Brain microvascular endothelial cell (primary cell): ENCODE measurements around the gene ARHGAP15.

Experiments
- DNase-seq: peaks from one replicate; pipeline ENCODE4 v3.0.0-alpha.2; 2020
- H3K27ac ChIP-seq: fragments of 250-450 bp; sonication (Bioruptor Pico); 2 replicates; pipeline ENCODE4 v1.5.1; 2020; ENCODE audit warnings: mild to moderate bottlenecking, moderate library complexity
- H3K27me3 ChIP-seq: fragments of 250-450 bp; sonication (Bioruptor Pico); replicated peaks from 2 replicates; pipeline ENCODE4 v1.5.1; 2020; ENCODE audit warnings: mild to moderate bottlenecking
- H3K36me3 ChIP-seq: fragments of 250-450 bp; sonication (Bioruptor Pico); replicated peaks from 2 replicates; pipeline ENCODE4 v1.5.1; 2020; ENCODE audit warnings: mild to moderate bottlenecking
- H3K4me3 ChIP-seq: 2 replicates; pipeline ENCODE4 v1.5.1; 2011; ENCODE audit warnings: low read depth, mild to moderate bottlenecking, control low read depth, low read length, moderate library complexity
- CTCF ChIP-seq: IDR thresholded peaks from 2 replicates; pipeline ENCODE4 v1.5.1; 2011; ENCODE audit warnings: low read depth, mild to moderate bottlenecking, moderate library complexity, low read length, control low read depth, inconsistent platforms; ENCODE audit errors: missing control alignments
- in situ Hi-C: cut with HindIII; loops from 2 replicates; pipeline ENCODE4 v1.10.0; 2017; ENCODE audit warnings: low sequenced_read_pairs, low pct_ligation_motif_present

The ARHGAP15 gene

GRCh38 chr2:143521396-143521795 is 392.2 kb downstream of the ARHGAP15 start:
- H3K4me3 ChIP-seq: no peak overlapping the region
- H3K27ac ChIP-seq: no peak overlapping the region
- H3K36me3 ChIP-seq: no peaks in the 10 kb centered on the region
- TF ChIP-seq CTCF: no peak
- no peaks in the 10 kb centered on the region for H3K27me3 ChIP-seq
- DNase-seq: no peak
- in situ Hi-C loops: no loop called here

GRCh38 chr2:143522699-143523098 is 393.5 kb downstream of the ARHGAP15 start:
- Histone ChIP-seq H3K4me3 (no peak overlapping the region), H3K27me3 (no peaks in the 10 kb centered on the region), H3K27ac (no peak overlapping the region), H3K36me3 (no peaks in the 10 kb centered on the region)
- TF ChIP-seq CTCF: no peak
- in situ Hi-C loops: no loop called here
- DNase-seq: no peak

GRCh38 chr2:143524119-143524553 is 394.9 kb downstream of the ARHGAP15 start:
- in situ Hi-C loops: no loop called here
- TF ChIP-seq CTCF: no peak

GRCh38 chr2:143524559-143525401 is 395.6 kb downstream of the ARHGAP15 start:
- no peaks in the 10 kb centered on the region for H3K27me3 ChIP-seq
- peak; percentile 18 for DNase-seq
- no peaks in the 10 kb centered on the region for H3K36me3 ChIP-seq
- H3K27ac ChIP-seq: no peak overlapping the region
- in situ Hi-C loops: no loop called here
- no peak overlapping the region for H3K4me3 ChIP-seq
- TF ChIP-seq CTCF: no peak

More at GRCh38 chr2:143524119-143524553, 394.9 kb downstream of the ARHGAP15 start:
- Histone ChIP-seq H3K4me3 (no peak overlapping the region), H3K27me3 (no peaks in the 10 kb centered on the region), H3K36me3 (no peaks in the 10 kb centered on the region), H3K27ac (no peak overlapping the region)
- peak; percentile 17 for DNase-seq

GRCh38 chr2:143525402-143525860 is 396.2 kb downstream of the ARHGAP15 start:
- TF ChIP-seq CTCF: no peak
- no peaks in the 10 kb centered on the region for H3K27me3 ChIP-seq
- H3K27ac ChIP-seq: no peak overlapping the region
- no peak overlapping the region for H3K4me3 ChIP-seq
- in situ Hi-C loops: no loop called here
- no peak for DNase-seq
- no peaks in the 10 kb centered on the region for H3K36me3 ChIP-seq
